GM12878 (cell line): Measurements from ENCODE around the gene OTUD4. TPM values are rescaled to one million over a fixed set of nuclear protein-coding genes. Genes with fewer than 3 reads are reported as not detected.

Experiments used
- ATAC-seq: fragments of 200-7000 bp; cut with Tn5 transposase; 3 replicates; pipeline ENCODE4 v1.9.1; 2020; ENCODE audit warnings: mild to moderate bottlenecking, moderate library complexity
- BruUV-seq: library from RNA; stranded (reverse); fragments of 400-500 nt; replicated peaks from 2 replicates; lab custom pipeline; 2021; lab: Mats Ljungman, UMichigan
- CTCF ChIA-PET: fragments of 300-600 bp; sonication (Branson Sonifier 250); formaldehyde crosslinking; extraction: SDS; loops from one replicate; lab custom pipeline; 2021; ENCODE audit warnings: inconsistent platforms; lab: Yijun Ruan, JAX
- POLR2A ChIA-PET: fragments of 350-600 bp; formaldehyde crosslinking; extraction: SDS; loops from one replicate; lab custom pipeline; 2021; ENCODE audit warnings: inconsistent platforms; lab: Charles Lee
- RAD21 ChIA-PET: fragments of 300-600 bp; sonication (Branson Sonifier 250); formaldehyde crosslinking; loops from one replicate; lab custom pipeline; 2023; ENCODE audit warnings: antibody characterized with exemption; ENCODE audit not compliant: unreplicated experiment; lab: Charles Lee
- SMC1A ChIA-PET: fragments of 300-600 bp; sonication (Branson Sonifier 250); formaldehyde crosslinking; loops from one replicate; lab custom pipeline; 2023; ENCODE audit not compliant: unreplicated experiment, uncharacterized antibody; lab: Charles Lee
- DNase-seq: peaks from one replicate; pipeline ENCODE4 v3.0.0-alpha.2; 2011; ENCODE audit warnings: low read depth, low spot score
- FAIRE-seq: peaks from 3 replicates; lab custom pipeline; 2011; peaks lifted over from hg19 to GRCh38; lab: Jason Lieb, UNC
- H2AFZ ChIP-seq: 2 replicates; pipeline ENCODE4 v1.6.0; 2011; ENCODE audit warnings: low read depth, low read length, control low read depth; ENCODE audit not compliant: control insufficient read depth
- H3K27ac ChIP-seq: 2 replicates; pipeline ENCODE4 v1.5.1; 2011; ENCODE audit warnings: control low read depth; ENCODE audit not compliant: control insufficient read depth, insufficient read depth
- H3K27me3 ChIP-seq, 2 experiments: replicated peaks in 1 of 2; 2 replicates each; pipeline versions ENCODE4 v1.6.0 to v1.6.1; 2011; ENCODE audit warnings: low read length in 1 of 2; ENCODE audit not compliant: control insufficient read depth in 2 of 2, insufficient read depth in 2 of 2
- H3K36me3 ChIP-seq, 2 experiments: 2 replicates each; pipeline ENCODE4 v1.5.1; 2011; ENCODE audit warnings: low read length in 1 of 2; ENCODE audit not compliant: control insufficient read depth in 2 of 2, insufficient read depth in 2 of 2
- H3K4me1 ChIP-seq: 2 replicates; pipeline ENCODE4 v1.6.1; 2011; ENCODE audit warnings: mild to moderate bottlenecking, low read length, moderate library complexity, mixed read lengths; ENCODE audit not compliant: control insufficient read depth, insufficient read depth
- H3K4me2 ChIP-seq: 2 replicates; pipeline ENCODE4 v1.6.0; 2011; ENCODE audit warnings: control low read depth; ENCODE audit not compliant: control insufficient read depth, insufficient read depth
- H3K4me3 ChIP-seq: fragments of 200-600 bp; sonication (generic); 2 replicates; pipeline ENCODE4 v1.5.1; 2016
- H3K79me2 ChIP-seq: 2 replicates; pipeline ENCODE4 v1.6.0; 2011; ENCODE audit warnings: low read length; ENCODE audit not compliant: control insufficient read depth, insufficient read depth
- H3K9ac ChIP-seq: 2 replicates; pipeline ENCODE4 v1.8.0; 2011; ENCODE audit warnings: low read length, control low read depth, mixed read lengths; ENCODE audit not compliant: control insufficient read depth, insufficient read depth
- H3K9me3 ChIP-seq: replicated peaks from 3 replicates; pipeline ENCODE4 v1.5.1; 2011; ENCODE audit warnings: mild to moderate bottlenecking, low read length; ENCODE audit not compliant: control insufficient read depth, insufficient read depth
- H4K20me1 ChIP-seq: 2 replicates; pipeline ENCODE4 v1.6.0; 2011; ENCODE audit not compliant: control insufficient read depth, insufficient read depth
- ATF2 ChIP-seq: IDR thresholded peaks from 2 replicates; pipeline ENCODE4 v1.6.1; 2012; ENCODE audit warnings: low read length, inconsistent platforms
- ATF7 ChIP-seq: fragments of 450-650 bp; IDR thresholded peaks from 2 replicates; pipeline ENCODE4 v1.6.1; 2016; ENCODE audit warnings: low read depth, mild to moderate bottlenecking
- BCL11A ChIP-seq: IDR thresholded peaks from 2 replicates; pipeline ENCODE4 v1.6.1; 2011; ENCODE audit warnings: low read depth, low read length
- EP300 ChIP-seq, 2 experiments: fragments of 150-350 bp in 1 of 2; IDR thresholded peaks; 2 replicates each; pipeline ENCODE4 v1.6.1; 2011 to 2012; ENCODE audit warnings: low read depth in 2 of 2, low read length in 2 of 2, borderline replicate concordance in 1 of 2, improper control_type of control experiment in 1 of 2, inconsistent platforms in 1 of 2; ENCODE audit not compliant: control insufficient read depth in 1 of 2
- KDM1A ChIP-seq: fragments of 200-600 bp; sonication (generic); IDR thresholded peaks from 2 replicates; pipeline ENCODE4 v1.6.1; 2016; ENCODE audit warnings: borderline replicate concordance
- NBN ChIP-seq: fragments of 450-650 bp; IDR thresholded peaks from 2 replicates; pipeline ENCODE4 v1.6.1; 2016
- NR2C1 ChIP-seq: fragments of 450-650 bp; IDR thresholded peaks from 2 replicates; pipeline ENCODE4 v1.6.1; 2017; ENCODE audit warnings: antibody characterized with exemption, mild to moderate bottlenecking, moderate library complexity
- RBBP5 ChIP-seq: fragments of 200-600 bp; sonication (generic); conservative IDR thresholded peaks from 2 replicates; pipeline ENCODE4 v1.6.1; 2016
- RCOR1 ChIP-seq: conservative IDR thresholded peaks from 2 replicates; pipeline ENCODE4 v1.6.1; 2012; ENCODE audit warnings: low read depth, low read length, improper control_type of control experiment
- SIX5 ChIP-seq: IDR thresholded peaks from 2 replicates; pipeline ENCODE4 v1.6.1; 2011; ENCODE audit warnings: mild to moderate bottlenecking, low read depth, low read length, moderate library complexity; ENCODE audit not compliant: severe bottlenecking
- SMC3 ChIP-seq: IDR thresholded peaks from 2 replicates; pipeline ENCODE4 v1.6.1; 2011; ENCODE audit warnings: low read length, improper control_type of control experiment, borderline replicate concordance
- TBL1XR1 ChIP-seq: IDR thresholded peaks from 2 replicates; pipeline ENCODE4 v1.6.1; 2012; ENCODE audit warnings: low read depth, low read length, improper control_type of control experiment
- TCF12 ChIP-seq: IDR thresholded peaks from 2 replicates; pipeline ENCODE4 v1.6.1; 2011; ENCODE audit warnings: low read depth, mild to moderate bottlenecking, low read length
- USF1 ChIP-seq: IDR thresholded peaks from 2 replicates; pipeline ENCODE4 v1.6.1; 2011; ENCODE audit warnings: borderline replicate concordance, low read depth, mild to moderate bottlenecking, moderate library complexity, mixed read lengths, low read length; ENCODE audit not compliant: insufficient read depth; ENCODE audit errors: extremely low read length
- WRNIP1 ChIP-seq: IDR thresholded peaks from 2 replicates; pipeline ENCODE4 v1.6.1; 2011; ENCODE audit warnings: low read depth, low read length, improper control_type of control experiment, borderline replicate concordance
- WGBS: methylation state at CpG from one replicate; pipeline ENCODE4 v1.1.6; 2016; ENCODE audit warnings: low lambda C conversion rate; ENCODE audit not compliant: insufficient replicate concordance, insufficient coverage; ENCODE audit errors: missing lambda C conversion rate; 5-methylcytosine and 5-hydroxymethylcytosine counted together
- in situ Hi-C: fragments of 300-500 bp; cut with MboI; formaldehyde crosslinking; loops from 9 replicates; pipeline ENCODE4 v1.14.3; 2018; ENCODE audit warnings: mixed read lengths
- intact Hi-C: fragments of 100-400 bp; cut with micrococcal nuclease; formaldehyde crosslinking; loops from one replicate; pipeline ENCODE4 v1.14.2; 2022; ENCODE audit not compliant: unreplicated experiment
- polyA plus RNA-seq, 11 experiments: library from polyadenylated mRNA; depleted of rRNA in 4 of 11; unstranded in 6 of 11; stranded (reverse) in 5 of 11; fragments of >200 nt; fragmentation: Nextera tagmentation in 4 of 11; fragmentation: Illumina TruSeq in 1 of 11; extraction: Ambion mirVana in 4 of 11; extraction: Trizol in 1 of 11; gene quantifications; 1 replicate in 1 of 11; 2 replicates in 10 of 11; pipeline versions ENCODE4 v1.2.1 to v1.2.3, GENCODE V29; 2011 to 2016; ENCODE audit warnings: inconsistent platforms in 2 of 11, missing spikeins in 2 of 11, low read depth in 1 of 11
- total RNA-seq, 4 experiments: library from RNA; depleted of rRNA in 3 of 4; stranded (reverse); fragments of >200 nt in 3 of 4; fragmentation: Illumina TruSeq in 1 of 4; extraction: Trizol in 1 of 4; gene quantifications; 2 replicates each; pipeline versions ENCODE4 v1.2.1 to v1.2.3, GENCODE V29; 2013 to 2021

The OTUD4 gene
- total and polyA plus RNA-seq, 10 of the 15 experiments (the other 5 are each of a cell fraction or from before 2014, with no cell fraction given) = 2.2 to 26.3 (median 14.2) TPM

- RAD21 ChIA-PET = interaction anchor here (0.7 to 3.1 kb wide), 8 partner anchors 23 to 461 kb away, joined by 3 to 21 read pairs (median 4); no protein-coding TSS in a partner anchor
Measured at GRCh38 chr4:145155268-145155870, 25.0 kb downstream of the OTUD4 start.

More at GRCh38 chr4:145155268-145155870, 25.0 kb downstream of the OTUD4 start:
- Histone ChIP-seq H3K4me3 (no peak overlapping the region), H3K4me2 (no peak overlapping the region), H2AFZ (no peak overlapping the region), H3K27ac (no peak overlapping the region), H4K20me1 (no peaks in the 10 kb centered on the region), H3K9me3 (no peaks in the 10 kb centered on the region), H3K9ac (no peak overlapping the region), H3K27me3 (no peaks in the 10 kb centered on the region), H3K36me3 (peaks cover 0 to 14% of the 10 kb centered on the region in 2 experiments; a peak in 3 of 4 replicates), H3K79me2 (no peaks in the 10 kb centered on the region), H3K4me1 (peaks cover 7% of the 10 kb centered on the region; the same call in 1 of the 2 replicates)
- no peak for ATAC-seq
- POLR2A ChIA-PET = interaction anchor here (0.5 to 2.4 kb wide), 3 partner anchors 15 to 34 kb away, joined by 3 to 13 read pairs (median 3); no protein-coding TSS in a partner anchor
- in situ Hi-C loops = loop anchor here (5.0 kb wide), 1 partner anchor 462 kb away; the partner anchor contains the start of gene MMAA
- SMC1A ChIA-PET = interaction anchor here (0.9 to 2.8 kb wide), 15 partner anchors 14 to 462 kb away, joined by 3 to 17 read pairs (median 4); partner anchors contain the start of gene OTUD4
- CTCF ChIA-PET = interaction anchor here (0.8 to 3.8 kb wide), 16 partner anchors 11 to 462 kb away, joined by 3 to 21 read pairs (median 6); no protein-coding TSS in a partner anchor
- TF ChIP-seq TCF12 (no peak), NR2C1 (no peak), BCL11A (no peak), NBN (no peak), RBBP5 (no peak), WRNIP1 (no peak), EP300 (IDR thresholded peaks at IDR 0.05; ENCODE audit: borderline replicate concordance in 1 of 2, control insufficient read depth in 1 of 2, low read depth in 2 of 2, low read length in 2 of 2) (no peak), ATF2 (no peak), KDM1A (no peak), TBL1XR1 (no peak), RCOR1 (no peak), ATF7 (no peak), SMC3 (no peak), USF1 (no peak), SIX5 (no peak)
- intact Hi-C loops = loop anchor here (1.0 to 2.0 kb wide), 4 partner anchors 61 to 463 kb away; partner anchors contain the start of gene MMAA
- FAIRE-seq = peak; percentile 41
- 0% methylated on average over 2 of the region's 2 CpGs for WGBS
- no peak for DNase-seq
- no TSS peak for BruUV-seq
